SK-N-SH (cell line): ENCODE data around the gene DNAH10. TPM values are rescaled to one million over a fixed set of nuclear protein-coding genes. Genes with fewer than 3 reads are reported as not detected.

Experiments
- CTCF ChIA-PET: fragments of 300-600, 350-600 bp; formaldehyde crosslinking; extraction: SDS; loops from one replicate; lab custom pipeline; 2021; lab: Yijun Ruan, JAX
- POLR2A ChIA-PET: fragments of 350-600 bp; sonication (Branson Sonifier 250); formaldehyde crosslinking; extraction: SDS; loops from one replicate; lab custom pipeline; 2020; ENCODE audit warnings: antibody characterized with exemption, inconsistent platforms; lab: Yijun Ruan, JAX
- DNase-seq: peaks from one replicate; pipeline ENCODE4 v3.0.0; 2012
- H2AFZ ChIP-seq: fragments of 200-600 bp; sonication (generic); 2 replicates; pipeline ENCODE4 v1.8.1; 2016; ENCODE audit warnings: antibody characterized with exemption, mild to moderate bottlenecking, low read depth
- H3F3A ChIP-seq: fragments of 200-600 bp; sonication (generic); replicated peaks from 2 replicates; pipeline ENCODE3; 2016; ENCODE audit warnings: antibody characterized with exemption, mild to moderate bottlenecking; ENCODE audit not compliant: insufficient read depth
- H3K27ac ChIP-seq, 2 experiments: fragments of 200-500 bp in 1 of 2; fragments of 200-600 bp in 1 of 2; sonication (Bioruptor generic) in 1 of 2; sonication (generic), shearing (Covaris generic) in 1 of 2; 2 replicates each; pipeline versions ENCODE4 v1.5.1 to v1.6.1; 2014 to 2016; ENCODE audit warnings: low read depth in 2 of 2, inconsistent platforms in 1 of 2, low read length in 1 of 2, mild to moderate bottlenecking in 1 of 2, mixed read lengths in 1 of 2
- H3K27me3 ChIP-seq: fragments of 200-600 bp; sonication (generic), shearing (Covaris generic); 2 replicates; pipeline ENCODE4 v1.6.1; 2016; ENCODE audit warnings: mixed run types; ENCODE audit not compliant: insufficient read depth
- H3K36me3 ChIP-seq, 2 experiments: fragments of 200-500 bp in 1 of 2; fragments of 200-600 bp in 1 of 2; sonication (Bioruptor generic) in 1 of 2; sonication (generic) in 1 of 2; replicated peaks in 1 of 2; 2 replicates each; pipeline versions ENCODE3 to v1.5.1; 2014 to 2016; ENCODE audit warnings: low read length in 1 of 2, mild to moderate bottlenecking in 1 of 2; ENCODE audit not compliant: insufficient read depth in 2 of 2, control insufficient read depth in 1 of 2
- H3K4me1 ChIP-seq, 2 experiments: fragments of 200-500 bp in 1 of 2; fragments of 200-600 bp in 1 of 2; sonication (Bioruptor generic) in 1 of 2; sonication (generic), shearing (Covaris generic) in 1 of 2; 2 replicates each; pipeline versions ENCODE4 v1.5.1 to v1.6.1; 2014 to 2016; ENCODE audit warnings: low read depth in 1 of 2, low read length in 1 of 2, mixed run types in 1 of 2; ENCODE audit not compliant: insufficient read depth in 2 of 2, control insufficient read depth in 1 of 2
- H3K4me2 ChIP-seq: fragments of 200-600 bp; sonication (generic), shearing (Covaris generic); 2 replicates; pipeline ENCODE4 v1.6.1; 2017; ENCODE audit warnings: mixed run types
- H3K4me3 ChIP-seq, 2 experiments: fragments of 200-500 bp in 1 of 2; fragments of 200-600 bp in 1 of 2; sonication (Bioruptor generic) in 1 of 2; sonication (generic), shearing (Covaris generic) in 1 of 2; 2 replicates each; pipeline versions ENCODE4 v1.5.1 to v1.8.1; 2014 to 2016; ENCODE audit warnings: low read depth in 2 of 2, inconsistent platforms in 1 of 2, low read length in 1 of 2, mild to moderate bottlenecking in 1 of 2, mixed read lengths in 1 of 2, moderate library complexity in 1 of 2
- H3K79me2 ChIP-seq: fragments of 200-600 bp; sonication (generic); 2 replicates; pipeline ENCODE4 v1.8.1; 2017; ENCODE audit warnings: mild to moderate bottlenecking; ENCODE audit not compliant: insufficient read depth
- H3K9ac ChIP-seq: fragments of 200-600 bp; sonication (generic); 2 replicates; pipeline ENCODE4 v1.6.1; 2017; ENCODE audit warnings: mixed run types
- H3K9me2 ChIP-seq: fragments of 200-600 bp; sonication (generic); 2 replicates; pipeline ENCODE4 v1.6.1; 2017; ENCODE audit warnings: mixed run types
- H3K9me3 ChIP-seq: fragments of 200-600 bp; sonication (generic); 2 replicates; pipeline ENCODE4 v1.6.1; 2017; ENCODE audit warnings: mixed run types, mild to moderate bottlenecking, moderate library complexity
- H4K20me1 ChIP-seq: fragments of 200-600 bp; sonication (generic); 2 replicates; pipeline ENCODE4 v1.6.1; 2017; ENCODE audit warnings: mild to moderate bottlenecking, mixed run types; ENCODE audit not compliant: insufficient read depth
- CHD2 ChIP-seq: fragments of 150-350 bp; IDR thresholded peaks from 2 replicates; pipeline ENCODE4 v1.6.1; 2018; ENCODE audit warnings: low read length; ENCODE audit not compliant: partially characterized antibody
- EP300 ChIP-seq, 2 experiments: IDR thresholded peaks; 2 replicates each; pipeline versions ENCODE4 v1.4.0 to v1.6.1; 2012; ENCODE audit warnings: borderline replicate concordance in 1 of 2, low read depth in 1 of 2, low read length in 1 of 2
- EZH2phosphoT487 ChIP-seq: fragments of 200-600 bp; sonication (generic); IDR thresholded peaks from 2 replicates; pipeline ENCODE4 v1.6.1; 2017; ENCODE audit warnings: low read depth, mixed run types, mild to moderate bottlenecking, antibody characterized with exemption, moderate library complexity, borderline replicate concordance
- FOXM1 ChIP-seq: IDR thresholded peaks from 2 replicates; pipeline ENCODE4 v1.4.0; 2012; ENCODE audit warnings: low read depth, mild to moderate bottlenecking
- GABPA ChIP-seq: IDR thresholded peaks from 2 replicates; pipeline ENCODE4 v1.4.0; 2012; ENCODE audit warnings: low read depth, mild to moderate bottlenecking
- GATA2 ChIP-seq: sonication (generic); formaldehyde crosslinking; IDR thresholded peaks from 2 replicates; pipeline ENCODE4 v1.5.0; 2020; ENCODE audit warnings: mild to moderate bottlenecking, missing genetic modification reagents
- IRF3 ChIP-seq: fragments of 150-350 bp; IDR thresholded peaks from 2 replicates; pipeline ENCODE4 v1.6.1; 2016; ENCODE audit warnings: mild to moderate bottlenecking, low read depth, low read length
- MAX ChIP-seq: IDR thresholded peaks from 2 replicates; pipeline ENCODE4 v1.4.0; 2012; ENCODE audit warnings: low read depth
- RCOR1 ChIP-seq: fragments of 150-350 bp; IDR thresholded peaks from 2 replicates; pipeline ENCODE4 v1.6.1; 2017; ENCODE audit warnings: antibody characterized with exemption, low read length
- RFX5 ChIP-seq: IDR thresholded peaks from 2 replicates; pipeline ENCODE4 v1.6.1; 2012; ENCODE audit warnings: mild to moderate bottlenecking, improper control_type of control experiment, low read length
- RXRA ChIP-seq: IDR thresholded peaks from 2 replicates; pipeline ENCODE4 v1.4.0; 2012; ENCODE audit warnings: low read depth, mild to moderate bottlenecking, borderline replicate concordance
- SIN3A ChIP-seq: IDR thresholded peaks from 2 replicates; pipeline ENCODE4 v1.6.1; 2012; ENCODE audit warnings: low read depth, mild to moderate bottlenecking, low read length, moderate library complexity, borderline replicate concordance
- WGBS: methylation state at CpG from one replicate; pipeline ENCODE4 v1.1.6; 2017; ENCODE audit warnings: low lambda C conversion rate; 5-methylcytosine and 5-hydroxymethylcytosine counted together
- polyA plus RNA-seq, 3 experiments: library from polyadenylated mRNA; depleted of rRNA; stranded (reverse); fragments of >200 nt; gene quantifications; 2 replicates each; pipeline ENCODE4 v1.2.3, GENCODE V29; 2012
- TF ChIP-seq, protein P1 (sequence below): IDR thresholded peaks from 2 replicates; pipeline ENCODE4 v1.6.1; 2012; ENCODE audit warnings: mild to moderate bottlenecking, low read depth, low read length, moderate library complexity
- TF ChIP-seq, protein P2 (sequence below): fragments of 200-600 bp; sonication (generic); IDR thresholded peaks from 2 replicates; pipeline ENCODE4 v1.6.1; 2017; ENCODE audit warnings: antibody characterized with exemption, mild to moderate bottlenecking, moderate library complexity

The DNAH10 gene
- polyA plus RNA-seq, 1 of the 3 experiments (the other 2 are of a cell fraction), result 0.13 TPM

GRCh38 chr12:123879691-123880090 lies 117.6 kb downstream of the DNAH10 start:
- POLR2A ChIA-PET, result no interaction called here
- no peaks in the 10 kb centered on the region for H4K20me1 ChIP-seq
- no peaks in the 10 kb centered on the region for H3K36me3 ChIP-seq
- H2AFZ ChIP-seq, result no peak overlapping the region
- H3K9ac ChIP-seq, result no peak overlapping the region
- no peak overlapping the region for H3K4me2 ChIP-seq
- H3F3A ChIP-seq, result no peaks in the 10 kb centered on the region
- TF ChIP-seq EP300 (IDR thresholded peaks at IDR 0.05; ENCODE audit: borderline replicate concordance in 1 of 2, low read depth in 1 of 2, low read length in 1 of 2) (no peak), EZH2phosphoT487 (no peak), RCOR1 (no peak), FOXM1 (no peak), IRF3 (no peak)
- no peaks in the 10 kb centered on the region for H3K4me1 ChIP-seq
- no peak for DNase-seq
- 76% methylated on average over 13 of the region's 14 CpGs for WGBS
- no peak overlapping the region for H3K27ac ChIP-seq
- no peaks in the 10 kb centered on the region for H3K9me3 ChIP-seq
- CTCF ChIA-PET, result no interaction called here
- no peaks in the 10 kb centered on the region for H3K79me2 ChIP-seq
- H3K9me2 ChIP-seq, result no peaks in the 10 kb centered on the region
- H3K27me3 ChIP-seq, result peaks cover 12% of the 10 kb centered on the region; the same call in 1 of the 2 replicates
- H3K4me3 ChIP-seq, result no peak overlapping the region

- no peak for DNase-seq
- ChIA-PET POLR2A (no interaction called here), CTCF (no interaction called here)
- no peak overlapping the region for H3K4me3 ChIP-seq
- H3K79me2 ChIP-seq, result no peaks in the 10 kb centered on the region
- H3K27ac ChIP-seq, result no peak overlapping the region
- no peak overlapping the region for H3K9ac ChIP-seq
- H3K4me2 ChIP-seq, result no peak overlapping the region
- H3K9me2 ChIP-seq, result no peaks in the 10 kb centered on the region
- H3K4me1 ChIP-seq, result no peaks in the 10 kb centered on the region
- H3K9me3 ChIP-seq, result no peaks in the 10 kb centered on the region
- H2AFZ ChIP-seq, result no peak overlapping the region
- H3K36me3 ChIP-seq, result no peaks in the 10 kb centered on the region
- WGBS, result 54% methylated on average over 8 of the region's 8 CpGs
- no peak for TF ChIP-seq GABPA
- no peak for TF ChIP-seq CHD2
- no peaks in the 10 kb centered on the region; the same call in 1 of the 2 replicates for H3K27me3 ChIP-seq
- H3F3A ChIP-seq, result no peaks in the 10 kb centered on the region
- no peaks in the 10 kb centered on the region for H4K20me1 ChIP-seq
Measured at GRCh38 chr12:123882161-123882705, 120.1 kb downstream of the DNAH10 start.

GRCh38 chr12:123886258-123886657 lies 124.2 kb downstream of the DNAH10 start:
- Histone ChIP-seq H3K79me2 (no peaks in the 10 kb centered on the region), H4K20me1 (no peaks in the 10 kb centered on the region), H3K9me3 (no peaks in the 10 kb centered on the region), H3K36me3 (no peaks in the 10 kb centered on the region), H3K27me3 (peaks cover 11% of the 10 kb centered on the region; the same call in 1 of the 2 replicates), H3K9ac (no peak overlapping the region), H3K4me1 (no peaks in the 10 kb centered on the region), H3K9me2 (no peaks in the 10 kb centered on the region), H3F3A (no peaks in the 10 kb centered on the region), H2AFZ (no peak overlapping the region), H3K27ac (no peak overlapping the region), H3K4me2 (no peak overlapping the region), H3K4me3 (no peak overlapping the region)
- WGBS, result 77% methylated on average over 13 of the region's 13 CpGs
- ChIA-PET POLR2A (interaction anchor here (0.5 kb wide), 1 partner anchor 25 kb away, joined by 5 read pairs; no protein-coding TSS in a partner anchor), CTCF (interaction anchor here (1.2 kb wide), 1 partner anchor 19 kb away, joined by 5 read pairs; no protein-coding TSS in a partner anchor)
- DNase-seq, result no peak
- no peak for TF ChIP-seq SIN3A
- TF ChIP-seq RXRA, result no peak
- TF ChIP-seq, protein P1, sequence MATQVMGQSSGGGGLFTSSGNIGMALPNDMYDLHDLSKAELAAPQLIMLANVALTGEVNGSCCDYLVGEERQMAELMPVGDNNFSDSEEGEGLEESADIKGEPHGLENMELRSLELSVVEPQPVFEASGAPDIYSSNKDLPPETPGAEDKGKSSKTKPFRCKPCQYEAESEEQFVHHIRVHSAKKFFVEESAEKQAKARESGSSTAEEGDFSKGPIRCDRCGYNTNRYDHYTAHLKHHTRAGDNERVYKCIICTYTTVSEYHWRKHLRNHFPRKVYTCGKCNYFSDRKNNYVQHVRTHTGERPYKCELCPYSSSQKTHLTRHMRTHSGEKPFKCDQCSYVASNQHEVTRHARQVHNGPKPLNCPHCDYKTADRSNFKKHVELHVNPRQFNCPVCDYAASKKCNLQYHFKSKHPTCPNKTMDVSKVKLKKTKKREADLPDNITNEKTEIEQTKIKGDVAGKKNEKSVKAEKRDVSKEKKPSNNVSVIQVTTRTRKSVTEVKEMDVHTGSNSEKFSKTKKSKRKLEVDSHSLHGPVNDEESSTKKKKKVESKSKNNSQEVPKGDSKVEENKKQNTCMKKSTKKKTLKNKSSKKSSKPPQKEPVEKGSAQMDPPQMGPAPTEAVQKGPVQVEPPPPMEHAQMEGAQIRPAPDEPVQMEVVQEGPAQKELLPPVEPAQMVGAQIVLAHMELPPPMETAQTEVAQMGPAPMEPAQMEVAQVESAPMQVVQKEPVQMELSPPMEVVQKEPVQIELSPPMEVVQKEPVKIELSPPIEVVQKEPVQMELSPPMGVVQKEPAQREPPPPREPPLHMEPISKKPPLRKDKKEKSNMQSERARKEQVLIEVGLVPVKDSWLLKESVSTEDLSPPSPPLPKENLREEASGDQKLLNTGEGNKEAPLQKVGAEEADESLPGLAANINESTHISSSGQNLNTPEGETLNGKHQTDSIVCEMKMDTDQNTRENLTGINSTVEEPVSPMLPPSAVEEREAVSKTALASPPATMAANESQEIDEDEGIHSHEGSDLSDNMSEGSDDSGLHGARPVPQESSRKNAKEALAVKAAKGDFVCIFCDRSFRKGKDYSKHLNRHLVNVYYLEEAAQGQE, result no peak
- TF ChIP-seq, protein P2, sequence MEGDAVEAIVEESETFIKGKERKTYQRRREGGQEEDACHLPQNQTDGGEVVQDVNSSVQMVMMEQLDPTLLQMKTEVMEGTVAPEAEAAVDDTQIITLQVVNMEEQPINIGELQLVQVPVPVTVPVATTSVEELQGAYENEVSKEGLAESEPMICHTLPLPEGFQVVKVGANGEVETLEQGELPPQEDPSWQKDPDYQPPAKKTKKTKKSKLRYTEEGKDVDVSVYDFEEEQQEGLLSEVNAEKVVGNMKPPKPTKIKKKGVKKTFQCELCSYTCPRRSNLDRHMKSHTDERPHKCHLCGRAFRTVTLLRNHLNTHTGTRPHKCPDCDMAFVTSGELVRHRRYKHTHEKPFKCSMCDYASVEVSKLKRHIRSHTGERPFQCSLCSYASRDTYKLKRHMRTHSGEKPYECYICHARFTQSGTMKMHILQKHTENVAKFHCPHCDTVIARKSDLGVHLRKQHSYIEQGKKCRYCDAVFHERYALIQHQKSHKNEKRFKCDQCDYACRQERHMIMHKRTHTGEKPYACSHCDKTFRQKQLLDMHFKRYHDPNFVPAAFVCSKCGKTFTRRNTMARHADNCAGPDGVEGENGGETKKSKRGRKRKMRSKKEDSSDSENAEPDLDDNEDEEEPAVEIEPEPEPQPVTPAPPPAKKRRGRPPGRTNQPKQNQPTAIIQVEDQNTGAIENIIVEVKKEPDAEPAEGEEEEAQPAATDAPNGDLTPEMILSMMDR, result no peak
- no peak for TF ChIP-seq RFX5
- TF ChIP-seq GATA2 (CRISPR knock-in tag), result no peak
- TF ChIP-seq MAX, result no peak
